GM23248 (cell line): ENCODE data around the gene SOX30. TPM values are rescaled to one million over a fixed set of nuclear protein-coding genes. Genes with fewer than 3 reads are reported as not detected.
"Not testable (repeated sequence)": the region's sequence is repeated elsewhere in the genome, so short reads cannot be mapped to it uniquely, and the experiment has no call there.

Source experiments
- DNase-seq: peaks from one replicate; pipeline ENCODE4 v3.0.0-alpha.2; 2015
- H2AFZ ChIP-seq: fragments of 200-600 bp; sonication (generic); 2 replicates; pipeline ENCODE4 v1.6.1; 2016; ENCODE audit warnings: antibody characterized with exemption
- H3F3A ChIP-seq: fragments of 200-600 bp; sonication (generic); 2 replicates; pipeline ENCODE4 v1.6.1; 2016; ENCODE audit warnings: mild to moderate bottlenecking, antibody characterized with exemption, mixed run types; ENCODE audit not compliant: insufficient read depth
- H3K27ac ChIP-seq: fragments of 200-600 bp; sonication (generic); 2 replicates; pipeline ENCODE4 v1.5.1; 2016; ENCODE audit warnings: mild to moderate bottlenecking
- H3K27me3 ChIP-seq: fragments of 200-600 bp; sonication (generic); replicated peaks from 2 replicates; pipeline ENCODE4 v1.6.1; 2016; ENCODE audit warnings: mild to moderate bottlenecking; ENCODE audit not compliant: insufficient read depth
- H3K36me3 ChIP-seq: fragments of 200-600 bp; sonication (generic); 2 replicates; pipeline ENCODE4 v1.6.1; 2016; ENCODE audit warnings: low read depth, mild to moderate bottlenecking
- H3K4me1 ChIP-seq: fragments of 200-600 bp; sonication (generic); 2 replicates; pipeline ENCODE4 v1.6.1; 2016; ENCODE audit warnings: mild to moderate bottlenecking; ENCODE audit not compliant: insufficient read depth
- H3K4me2 ChIP-seq: fragments of 200-600 bp; sonication (generic); one replicate; pipeline ENCODE4 v1.6.1; 2016; ENCODE audit warnings: mild to moderate bottlenecking; ENCODE audit not compliant: unreplicated experiment
- H3K4me3 ChIP-seq: fragments of 200-600 bp; sonication (generic); 2 replicates; pipeline ENCODE4 v1.5.1; 2016; ENCODE audit warnings: mild to moderate bottlenecking
- H3K79me2 ChIP-seq: fragments of 200-600 bp; sonication (generic); 2 replicates; pipeline ENCODE4 v1.6.1; 2016; ENCODE audit warnings: mild to moderate bottlenecking; ENCODE audit not compliant: insufficient read depth
- H3K9ac ChIP-seq: fragments of 200-600 bp; sonication (generic); 2 replicates; pipeline ENCODE4 v1.6.1; 2016; ENCODE audit warnings: mild to moderate bottlenecking
- H3K9me2 ChIP-seq: fragments of 200-600 bp; sonication (generic); 2 replicates; pipeline ENCODE4 v1.6.1; 2016; ENCODE audit warnings: mixed run types, mild to moderate bottlenecking, moderate library complexity; ENCODE audit not compliant: insufficient read depth
- H3K9me3 ChIP-seq: fragments of 200-600 bp; sonication (generic); one replicate; pipeline ENCODE4 v1.6.1; 2017; ENCODE audit warnings: low read depth
- H4K20me1 ChIP-seq: fragments of 200-600 bp; sonication (generic); 2 replicates; pipeline ENCODE4 v1.6.0; 2016; ENCODE audit not compliant: insufficient read depth
- EZH2 ChIP-seq: fragments of 200-600 bp; sonication (generic); IDR thresholded peaks from 2 replicates; pipeline ENCODE4 v1.6.1; 2018; ENCODE audit warnings: antibody characterized with exemption, mild to moderate bottlenecking; ENCODE audit not compliant: insufficient read depth, poor library complexity, severe bottlenecking
- EZH2phosphoT487 ChIP-seq: fragments of 200-600 bp; sonication (generic); IDR thresholded peaks from 2 replicates; pipeline ENCODE4 v1.6.1; 2018; ENCODE audit warnings: antibody characterized with exemption, moderate library complexity, mild to moderate bottlenecking, low read depth; ENCODE audit not compliant: insufficient read depth
- WGBS, 2 experiments: methylation state at CpG; one replicate each; pipeline ENCODE4 v1.1.6; 2015 to 2017; ENCODE audit warnings: low lambda C conversion rate in 2 of 2, low coverage in 1 of 2; ENCODE audit errors: missing lambda C conversion rate in 2 of 2; 5-methylcytosine and 5-hydroxymethylcytosine counted together
- in situ Hi-C: fragments of 300-500 bp; cut with MboI; formaldehyde crosslinking; loops from 2 replicates; pipeline ENCODE4 v1.15.0; 2020
- polyA plus RNA-seq: library from polyadenylated mRNA; unstranded; fragments of >200 nt; fragmentation: Nextera tagmentation; extraction: Ambion mirVana; gene quantifications from 2 replicates; pipeline ENCODE4 v1.2.1, GENCODE V29; 2016
- total RNA-seq: library from RNA; depleted of rRNA; stranded (reverse); fragments of >200 nt; shearing (Covaris generic); gene quantifications from 2 replicates; pipeline ENCODE4 v1.2.3, GENCODE V29; 2014

The SOX30 gene
- total and polyA plus RNA-seq, 2 experiments from 2014 or later: 0.08 TPM; not detected in 1

DNA sequence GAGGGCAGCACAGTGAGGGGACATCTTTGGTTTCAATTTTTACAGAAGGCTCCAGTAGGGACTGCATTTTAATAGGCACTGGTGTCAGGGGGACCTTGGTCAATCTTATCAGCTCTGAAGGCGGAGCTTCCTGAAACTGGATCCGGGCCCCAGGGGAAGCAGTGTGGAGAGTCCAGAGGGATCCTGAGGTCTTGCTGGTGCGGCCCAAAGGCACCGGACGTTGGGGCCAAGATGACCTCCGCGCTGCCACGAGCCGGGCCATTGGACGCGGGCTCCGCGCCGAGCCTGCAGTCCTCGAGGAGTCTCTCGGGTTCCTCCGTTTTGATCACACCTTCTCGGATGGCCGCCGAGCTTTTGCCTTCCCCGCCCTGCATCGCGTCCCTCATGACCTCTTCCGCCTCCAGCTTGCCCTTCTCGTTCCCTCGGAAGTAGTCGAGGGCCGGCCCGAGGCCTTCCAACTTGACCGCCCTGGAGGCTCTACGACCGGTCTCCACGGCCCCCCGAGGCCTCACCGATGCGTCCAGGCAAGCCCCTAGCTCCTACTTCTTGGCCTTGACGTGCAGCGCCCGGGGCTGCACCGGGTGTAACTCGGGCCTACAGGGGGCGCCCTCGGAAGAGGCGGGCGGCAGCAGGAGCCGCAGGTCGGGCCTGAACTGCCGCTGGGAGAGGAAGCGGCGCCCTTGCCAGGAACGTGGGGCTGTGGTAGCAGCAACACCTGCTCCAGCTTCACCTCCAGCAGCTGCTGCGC lies 37.9 kb upstream of the SOX30 start:
- H3K27ac ChIP-seq: no peak overlapping the region
- H3K4me1 ChIP-seq: no peaks in the 10 kb centered on the region
- in situ Hi-C loops: no loop called here
- 46 to 48% methylated on average over 36 to 52 of the region's 52 CpGs for WGBS, 2 experiments
- H3K27me3 ChIP-seq: no peaks in the 10 kb centered on the region
- DNase-seq: peak; percentile 68
- H3K9me3 ChIP-seq: no peaks in the 10 kb centered on the region
- H2AFZ ChIP-seq: peak overlapping the region; percentile 87
- no peaks in the 10 kb centered on the region for H3F3A ChIP-seq
- peak overlapping the region; percentile 44 for H3K4me2 ChIP-seq
- H4K20me1 ChIP-seq: no peaks in the 10 kb centered on the region
- H3K36me3 ChIP-seq: no peaks in the 10 kb centered on the region
- TF ChIP-seq EZH2: no peak
- no peak for TF ChIP-seq EZH2phosphoT487
- H3K79me2 ChIP-seq: no peaks in the 10 kb centered on the region
- peak overlapping the region; percentile 60 for H3K4me3 ChIP-seq
- H3K9me2 ChIP-seq: no peaks in the 10 kb centered on the region
- H3K9ac ChIP-seq: peak overlapping the region; percentile 58

DNA sequence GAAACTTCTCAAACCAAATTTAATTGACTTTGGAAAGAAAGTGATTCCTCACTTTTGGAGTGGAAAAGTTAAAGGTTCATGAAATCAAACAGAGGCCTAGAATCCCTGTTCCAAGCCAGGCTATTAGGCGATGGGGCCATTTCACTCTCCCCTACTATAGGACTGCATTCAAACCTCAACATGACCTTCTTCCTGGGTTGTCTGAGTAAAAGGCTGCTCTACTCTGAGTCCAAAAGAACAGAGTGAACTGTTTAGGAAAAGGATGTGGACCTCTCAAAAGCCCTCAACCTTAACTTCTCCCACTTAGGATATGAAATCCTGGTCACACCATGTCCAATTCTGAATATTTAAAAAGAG lies 34.9 kb upstream of the SOX30 start:
- TF ChIP-seq EZH2phosphoT487: no peak
- no peak for TF ChIP-seq EZH2
- no peaks in the 10 kb centered on the region for H3F3A ChIP-seq
- H3K27ac ChIP-seq: no peak overlapping the region
- in situ Hi-C loops: no loop called here
- no peaks in the 10 kb centered on the region for H4K20me1 ChIP-seq
- H3K4me1 ChIP-seq: no peaks in the 10 kb centered on the region
- no peaks in the 10 kb centered on the region for H3K36me3 ChIP-seq
- H3K79me2 ChIP-seq: no peaks in the 10 kb centered on the region
- no peaks in the 10 kb centered on the region for H3K27me3 ChIP-seq
- H3K9ac ChIP-seq: no peak overlapping the region
- H3K9me2 ChIP-seq: no peaks in the 10 kb centered on the region
- no peak overlapping the region for H3K4me2 ChIP-seq
- 95 to 100% methylated on average over 1 of the region's 1 CpG for WGBS, 2 experiments
- no peak overlapping the region for H3K4me3 ChIP-seq
- no peaks in the 10 kb centered on the region for H3K9me3 ChIP-seq
- no peak for DNase-seq
- H2AFZ ChIP-seq: no peak overlapping the region

DNA sequence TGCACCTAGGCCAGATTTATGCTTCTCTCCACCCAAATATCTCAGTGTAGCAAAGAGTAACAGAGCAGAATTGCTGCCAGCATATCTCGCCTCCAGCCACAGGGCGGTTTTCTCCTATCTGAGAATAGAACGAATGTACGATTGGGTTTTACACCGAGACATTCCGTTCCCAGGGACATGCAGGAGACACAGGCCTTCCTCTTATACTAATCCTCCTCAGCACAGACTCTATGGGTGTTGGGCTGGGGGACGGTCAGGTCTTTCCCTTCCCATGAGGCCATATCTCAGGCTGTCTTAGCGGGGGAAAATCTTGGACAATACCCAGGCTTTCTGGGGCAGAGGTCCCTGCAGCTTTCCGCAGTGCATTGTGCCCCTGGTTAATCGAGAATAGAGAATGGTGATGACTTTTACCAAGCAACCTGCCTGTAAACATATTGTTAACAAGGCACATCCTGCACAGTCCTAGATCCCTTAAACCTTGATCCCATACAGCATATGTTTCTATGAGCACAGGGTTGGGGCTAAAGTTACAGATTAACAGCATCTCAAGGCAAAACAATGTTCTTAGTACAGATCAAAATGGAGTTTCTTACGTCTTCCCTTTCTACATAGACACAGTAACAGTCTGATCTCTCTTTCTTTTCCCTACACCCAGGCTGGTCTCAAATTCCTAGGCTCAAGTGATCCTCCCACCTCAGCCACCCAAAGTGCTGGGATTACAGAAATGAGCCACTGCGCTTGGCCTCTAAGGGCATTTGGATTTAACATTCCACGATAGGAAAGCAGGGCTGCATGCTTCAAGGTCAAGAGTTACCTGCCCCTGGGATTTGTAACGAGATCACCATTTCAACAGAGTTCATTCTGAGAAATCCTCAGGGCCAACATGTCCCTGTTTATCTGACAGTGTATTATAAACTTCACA lies 34.3 kb upstream of the SOX30 start:
- H3K9me3 ChIP-seq, H4K20me1 ChIP-seq, H3K79me2 ChIP-seq, H3K4me2 ChIP-seq, in situ Hi-C loops, H2AFZ ChIP-seq, H3K9me2 ChIP-seq, H3K9ac ChIP-seq, H3K4me1 ChIP-seq, H3K36me3 ChIP-seq, H3F3A ChIP-seq, H3K27ac ChIP-seq, H3K4me3 ChIP-seq, H3K27me3 ChIP-seq, DNase-seq: not testable (repeated sequence)
- 86 to 87% methylated on average over 14 of the region's 14 CpGs for WGBS, 2 experiments

DNA sequence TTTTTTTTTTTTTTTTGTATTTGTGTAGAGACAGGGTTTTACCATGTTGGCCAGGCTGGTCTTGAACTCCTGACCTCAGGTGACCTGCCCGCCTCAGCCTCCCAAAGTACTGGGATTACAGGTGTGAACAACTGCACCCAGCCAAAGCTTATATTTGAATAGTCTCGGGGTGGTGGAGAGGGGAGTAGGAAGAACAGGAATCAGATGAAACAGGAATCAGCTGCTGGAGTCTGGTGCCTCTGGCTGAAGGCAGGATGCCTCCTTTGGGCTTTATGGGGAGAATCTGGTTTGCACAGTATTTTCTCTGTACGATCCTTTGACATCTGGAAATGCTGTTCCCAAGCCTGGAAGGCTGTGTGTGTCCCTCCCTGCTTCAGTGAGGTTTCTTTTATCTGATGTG lies 30.0 kb upstream of the SOX30 start:
- Histone ChIP-seq H3K79me2 (no peaks in the 10 kb centered on the region), H3K9me3 (no peaks in the 10 kb centered on the region), H2AFZ (no peak overlapping the region), H3K27me3 (no peaks in the 10 kb centered on the region), H3F3A (no peaks in the 10 kb centered on the region), H3K4me1 (no peaks in the 10 kb centered on the region), H3K9ac (no peak overlapping the region), H3K9me2 (no peaks in the 10 kb centered on the region), H4K20me1 (no peaks in the 10 kb centered on the region), H3K36me3 (no peaks in the 10 kb centered on the region), H3K4me3 (no peak overlapping the region), H3K27ac (no peak overlapping the region), H3K4me2 (no peak overlapping the region)
- WGBS, 2 experiments: 41 to 43% methylated on average over 3 of the region's 3 CpGs
- in situ Hi-C loops: no loop called here
- DNase-seq: no peak
- no peak for TF ChIP-seq EZH2phosphoT487
